A673 (cell line): ENCODE data around the gene ZNF330.

Source experiments
- CTCF ChIP-seq: fragments of 300-800, 200-600 bp; sonication (generic); conservative IDR thresholded peaks from 2 replicates; pipeline ENCODE4 v1.5.1; 2017; ENCODE audit warnings: low read depth, mild to moderate bottlenecking, antibody characterized with exemption, low read length, moderate library complexity, mixed read lengths
- EZH2 ChIP-seq: fragments of 200-600 bp; sonication (generic); IDR thresholded peaks from 2 replicates; pipeline ENCODE4 v1.6.1; 2017; ENCODE audit warnings: borderline replicate concordance, low read depth, mild to moderate bottlenecking, mixed read lengths, antibody characterized with exemption, low read length; ENCODE audit not compliant: poor library complexity, severe bottlenecking

GRCh38 chr4:141207961-141208360 is 12.7 kb upstream of the ZNF330 start:
- TF ChIP-seq CTCF (no peak), EZH2 (no peak)
